LNCAP (cell line): ENCODE results near the gene CDC42EP3.

Source experiments
- CTCF ChIP-seq: fragments of 450-650 bp; IDR thresholded peaks from 2 replicates; pipeline ENCODE4 v1.5.1; 2017; ENCODE audit warnings: mild to moderate bottlenecking

Gene CDC42EP3

GRCh38 chr2:37682473-37682872, 11.0 kb upstream of the CDC42EP3 start:
- TF ChIP-seq CTCF: no peak

DNA sequence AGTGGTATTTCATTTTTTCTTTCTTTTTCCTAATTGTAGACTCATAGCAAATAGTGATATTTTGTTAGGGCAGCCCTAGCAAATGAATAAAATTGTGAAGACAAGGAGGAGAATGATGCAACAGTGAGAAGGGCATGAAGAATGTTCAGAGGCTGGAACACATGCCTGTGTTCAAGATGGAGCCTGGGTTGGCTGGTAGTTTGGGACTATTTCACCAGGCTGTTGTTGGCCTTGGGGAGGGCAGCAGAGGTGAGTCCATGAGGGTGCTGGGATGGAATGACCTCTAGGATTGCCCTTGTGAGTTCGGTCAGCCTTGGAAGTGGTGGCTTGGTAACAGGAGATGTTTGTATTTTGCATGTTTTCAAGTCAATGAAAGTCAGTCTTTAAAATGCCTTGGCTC, 10.1 kb upstream of the CDC42EP3 start:
- no peak for TF ChIP-seq CTCF

- TF ChIP-seq CTCF: no peak
These were observed 7.7 kb upstream of the CDC42EP3 start for GRCh38 chr2:37679072-37679695.

DNA sequence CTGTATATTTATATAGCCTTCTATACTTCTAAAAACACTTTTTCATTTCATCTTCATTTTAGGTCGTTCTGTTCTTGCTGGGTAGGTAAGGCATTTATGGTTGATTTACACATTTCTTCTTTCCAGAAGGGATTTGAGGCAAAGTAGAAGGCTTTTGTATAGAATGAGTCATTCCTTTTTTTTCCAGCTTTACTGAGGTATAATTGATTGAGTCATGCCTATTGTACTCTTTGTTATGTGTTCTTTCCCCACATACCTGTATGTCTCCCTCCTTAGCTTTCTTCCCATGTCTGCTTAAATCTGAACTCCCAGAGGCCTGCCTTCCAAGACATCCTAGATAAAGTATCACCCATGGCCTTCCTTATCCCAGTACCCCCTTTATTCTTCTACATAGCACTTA, 4.8 kb upstream of the CDC42EP3 start:
- no peak for TF ChIP-seq CTCF

GRCh38 chr2:37674946-37675345, 3.5 kb upstream of the CDC42EP3 start:
- TF ChIP-seq CTCF: no peak

GRCh38 chr2:37672870-37673184, 1.4 kb upstream of the CDC42EP3 start:
- TF ChIP-seq CTCF: no peak

DNA sequence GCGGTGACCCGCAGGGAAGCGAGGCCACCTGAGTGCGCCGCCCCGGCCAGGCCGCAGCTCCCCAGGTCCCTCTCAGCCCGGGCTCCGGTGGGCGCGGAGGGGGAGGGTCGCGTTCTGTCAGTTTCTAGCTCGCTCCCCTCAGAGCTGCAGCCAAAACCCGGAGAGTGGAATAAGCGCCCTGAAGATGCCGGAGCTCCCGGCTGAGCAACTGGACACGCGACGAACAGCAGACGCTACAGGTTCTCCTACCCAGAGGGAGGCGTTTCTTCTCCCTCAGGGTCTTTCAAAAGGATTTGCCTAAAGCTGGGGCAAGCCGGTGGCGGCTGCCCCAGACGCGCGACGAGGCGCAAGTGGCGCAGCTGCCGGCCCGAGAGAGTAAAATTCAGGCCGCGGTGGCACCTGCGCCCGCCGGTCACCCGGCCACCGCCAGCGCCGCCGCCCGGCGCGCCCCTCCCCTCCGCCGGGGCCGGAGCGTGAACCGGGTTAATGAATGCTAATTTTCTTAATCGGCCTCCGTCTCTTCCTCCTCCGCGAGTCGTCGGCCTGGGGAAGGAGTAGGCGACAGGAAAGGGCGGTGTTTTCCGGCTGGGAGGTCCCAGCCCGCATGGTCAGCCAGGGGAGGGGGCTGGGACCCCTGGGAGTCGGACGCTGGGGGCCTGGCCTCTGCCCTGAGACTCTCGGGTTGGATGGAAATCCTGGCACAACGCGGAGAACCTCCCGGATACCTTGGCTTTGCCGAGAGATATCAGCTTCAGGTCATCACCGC, 845 bp upstream of the CDC42EP3 start:
- TF ChIP-seq CTCF: no peak

DNA sequence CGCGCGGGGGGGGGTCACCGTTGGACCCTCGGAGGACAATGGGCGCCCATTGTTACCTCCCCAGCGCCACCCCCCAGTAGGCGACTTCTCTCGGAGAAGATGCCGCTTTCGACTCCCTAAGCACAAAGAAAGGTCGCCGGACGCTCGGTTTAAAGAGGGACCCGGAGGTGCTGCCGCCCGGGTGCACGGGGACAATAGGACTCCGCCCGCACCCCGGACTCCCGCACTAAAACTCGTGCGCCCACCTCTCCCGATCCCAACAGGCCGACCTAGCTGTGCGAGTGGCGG, 318 bp upstream of the CDC42EP3 start:
- TF ChIP-seq CTCF: no peak
